HG03103 (cell line): ENCODE results near the gene SLC25A33.

ENCODE experiments used
- ATAC-seq: cut with Tn5 transposase; IDR thresholded peaks from one replicate; pipeline ENCODE4 v1.9.1; 2021; ENCODE audit warnings: low read depth; ENCODE audit not compliant: unreplicated experiment

SLC25A33 gene

GRCh38 chr1:9599741-9600140 is 60.5 kb downstream of the SLC25A33 start:
- no peak for ATAC-seq

GRCh38 chr1:9600861-9601834 is 61.9 kb downstream of the SLC25A33 start:
- ATAC-seq = no peak

- ATAC-seq = no peak
Observed at GRCh38 chr1:9601942-9602793, 62.9 kb downstream of the SLC25A33 start.

GRCh38 chr1:9602794-9603167 is 63.5 kb downstream of the SLC25A33 start:
- ATAC-seq = no peak

GRCh38 chr1:9603307-9603706 is 64.0 kb downstream of the SLC25A33 start:
- no peak for ATAC-seq

GRCh38 chr1:9603766-9604753 is 64.8 kb downstream of the SLC25A33 start:
- no peak for ATAC-seq

- ATAC-seq = no peak
Observed at GRCh38 chr1:9604836-9605235, 65.6 kb downstream of the SLC25A33 start.

GRCh38 chr1:9605946-9606455 is 66.7 kb downstream of the SLC25A33 start:
- ATAC-seq = no peak

GRCh38 chr1:9606458-9606857 is 67.2 kb downstream of the SLC25A33 start:
- ATAC-seq = no peak

- no peak for ATAC-seq
Observed at GRCh38 chr1:9606948-9607347, 67.7 kb downstream of the SLC25A33 start.

- no peak for ATAC-seq
Observed at GRCh38 chr1:9607352-9607751, 68.1 kb downstream of the SLC25A33 start.

GRCh38 chr1:9609998-9610397 is 70.7 kb downstream of the SLC25A33 start:
- no peak for ATAC-seq

- no peak for ATAC-seq
Observed at GRCh38 chr1:9610548-9610947, 71.3 kb downstream of the SLC25A33 start.

GRCh38 chr1:9611716-9612115 is 72.5 kb downstream of the SLC25A33 start:
- ATAC-seq = no peak

- no peak for ATAC-seq
Observed at GRCh38 chr1:9612162-9612845, 73.0 kb downstream of the SLC25A33 start.

GRCh38 chr1:9612871-9613624 is 73.8 kb downstream of the SLC25A33 start:
- no peak for ATAC-seq

GRCh38 chr1:9613625-9614299 is 74.5 kb downstream of the SLC25A33 start:
- no peak for ATAC-seq
